Tibial nerve (tissue), 3 donors: ENCODE measurements around the gene FGF14.

Experiments
- POLR2A ChIP-seq, 2 donors: fragments of 450-650 bp; IDR thresholded peaks; one replicate each; pipeline ENCODE4 v1.6.1; 2017; ENCODE audit warnings: antibody characterized with exemption in 2 of 2, mild to moderate bottlenecking in 2 of 2, moderate library complexity in 2 of 2
- TF ChIP-seq, protein P1 (sequence below), 5 experiments: fragments of 200-600 bp in 3 of 5; fragments of 450-650 bp in 2 of 5; sonication (generic) in 3 of 5; IDR thresholded peaks; one replicate each; pipeline ENCODE4 v1.5.1; 2016 to 2019; ENCODE audit warnings: antibody characterized with exemption in 5 of 5, mild to moderate bottlenecking in 3 of 5, moderate library complexity in 2 of 5

DNA sequence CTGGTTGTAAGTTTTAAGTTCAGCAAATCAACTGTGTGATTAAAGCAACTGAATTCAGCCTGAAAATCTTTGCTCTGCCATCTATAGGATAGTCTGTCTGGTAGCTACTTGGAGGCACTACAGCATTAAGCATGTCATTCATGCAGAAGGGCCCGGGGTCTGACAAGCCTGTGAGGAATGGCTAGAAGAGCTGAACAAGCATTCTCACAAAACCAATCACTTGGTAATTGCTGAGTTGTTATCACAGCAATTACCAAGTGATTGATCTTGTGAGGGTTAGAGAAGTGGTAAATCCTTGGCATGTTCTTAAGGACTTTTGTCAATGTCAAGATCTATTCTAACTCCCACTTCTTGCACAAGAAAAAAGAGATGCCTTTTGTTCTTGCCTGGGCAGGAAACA is 356.1 kb downstream of the FGF14 start:
- TF ChIP-seq POLR2A (IDR thresholded peaks at IDR 0.05), result no peak
- TF ChIP-seq, protein P1, sequence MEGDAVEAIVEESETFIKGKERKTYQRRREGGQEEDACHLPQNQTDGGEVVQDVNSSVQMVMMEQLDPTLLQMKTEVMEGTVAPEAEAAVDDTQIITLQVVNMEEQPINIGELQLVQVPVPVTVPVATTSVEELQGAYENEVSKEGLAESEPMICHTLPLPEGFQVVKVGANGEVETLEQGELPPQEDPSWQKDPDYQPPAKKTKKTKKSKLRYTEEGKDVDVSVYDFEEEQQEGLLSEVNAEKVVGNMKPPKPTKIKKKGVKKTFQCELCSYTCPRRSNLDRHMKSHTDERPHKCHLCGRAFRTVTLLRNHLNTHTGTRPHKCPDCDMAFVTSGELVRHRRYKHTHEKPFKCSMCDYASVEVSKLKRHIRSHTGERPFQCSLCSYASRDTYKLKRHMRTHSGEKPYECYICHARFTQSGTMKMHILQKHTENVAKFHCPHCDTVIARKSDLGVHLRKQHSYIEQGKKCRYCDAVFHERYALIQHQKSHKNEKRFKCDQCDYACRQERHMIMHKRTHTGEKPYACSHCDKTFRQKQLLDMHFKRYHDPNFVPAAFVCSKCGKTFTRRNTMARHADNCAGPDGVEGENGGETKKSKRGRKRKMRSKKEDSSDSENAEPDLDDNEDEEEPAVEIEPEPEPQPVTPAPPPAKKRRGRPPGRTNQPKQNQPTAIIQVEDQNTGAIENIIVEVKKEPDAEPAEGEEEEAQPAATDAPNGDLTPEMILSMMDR (IDR thresholded peaks at IDR 0.05), result no peak
